Right lung (tissue), 5 donors: Measurements from ENCODE around the gene SPATA31C1. TPM values are rescaled to one million over a fixed set of nuclear protein-coding genes. Genes with fewer than 3 reads are reported as not detected.
"Not testable (repeated sequence)": the region's sequence is repeated elsewhere in the genome, so short reads cannot be mapped to it uniquely, and the experiment has no call there.

ENCODE experiments used
- DNase-seq, 2 donors: peaks; one replicate each; pipeline ENCODE4 v3.0.0-alpha.2; 2013
- polyA plus RNA-seq, 5 donors: library from polyadenylated mRNA; unstranded; fragments of 120-200 nt; gene quantifications; one replicate each; pipeline versions ENCODE4 v1.2.1 to v1.2.3, GENCODE V29; 2013; ENCODE audit warnings: inconsistent platforms in 1 of 5, low replicate concordance in 1 of 5; ENCODE audit not compliant: insufficient read length in 5 of 5, insufficient read depth in 1 of 5

Gene SPATA31C1
- polyA plus RNA-seq, 5 donors: 0.09 TPM; not detected in 4

GRCh38 chr9:87937352-87937751 lies 19.6 kb downstream of the SPATA31C1 start:
- DNase-seq: not testable (repeated sequence)

GRCh38 chr9:87937918-87938317 lies 20.2 kb downstream of the SPATA31C1 start:
- DNase-seq: not testable (repeated sequence)

GRCh38 chr9:87938336-87938735 lies 20.6 kb downstream of the SPATA31C1 start:
- DNase-seq: not testable (repeated sequence)

GRCh38 chr9:87939096-87939495 lies 21.3 kb downstream of the SPATA31C1 start:
- DNase-seq: not testable (repeated sequence)

GRCh38 chr9:87944096-87944495 lies 26.3 kb downstream of the SPATA31C1 start:
- DNase-seq: no peak

GRCh38 chr9:87944682-87945081 lies 26.9 kb downstream of the SPATA31C1 start:
- no peak for DNase-seq

GRCh38 chr9:87950296-87950695 lies 32.5 kb downstream of the SPATA31C1 start:
- DNase-seq: no peak

- DNase-seq: no peak
Observed at GRCh38 chr9:87950765-87951488, 33.2 kb downstream of the SPATA31C1 start.

- no peak for DNase-seq
Observed at GRCh38 chr9:87954230-87954629, 36.5 kb downstream of the SPATA31C1 start.

GRCh38 chr9:87957839-87958238 lies 40.1 kb downstream of the SPATA31C1 start:
- DNase-seq: no peak

GRCh38 chr9:87958591-87958990 lies 40.8 kb downstream of the SPATA31C1 start:
- DNase-seq: no peak

- no peak for DNase-seq
Observed at GRCh38 chr9:87959916-87960581, 42.3 kb downstream of the SPATA31C1 start.

GRCh38 chr9:87963770-87964169 lies 46.0 kb downstream of the SPATA31C1 start:
- no peak for DNase-seq

GRCh38 chr9:87964826-87965225 lies 47.1 kb downstream of the SPATA31C1 start:
- no peak for DNase-seq

GRCh38 chr9:87968155-87968554 lies 50.4 kb downstream of the SPATA31C1 start:
- DNase-seq: no peak

- no peak for DNase-seq
Observed at GRCh38 chr9:87970602-87971001, 52.8 kb downstream of the SPATA31C1 start.

GRCh38 chr9:87973122-87973521 lies 55.4 kb downstream of the SPATA31C1 start:
- DNase-seq: no peak

Other genes with a start within 250 kb of the SPATA31C1 start
- gene CTSL, start 191.8 kb upstream of the SPATA31C1 start, polyA plus RNA-seq: 10 to 100 TPM; 72.3 to 85.0 (median 79.3) TPM
- gene SPATA31E1, start 35.1 kb upstream of the SPATA31C1 start, polyA plus RNA-seq: under 1 TPM in 1 of 5 donors, not detected in 4; 0.05 TPM
- gene CDK20, start 56.6 kb downstream of the SPATA31C1 start, polyA plus RNA-seq: 10 to 100 TPM; 12.8 to 19.0 (median 15.8) TPM
- under 1 TPM in 3 of 5 donors, not detected in 2; 0.05 to 0.07 (median 0.07) TPM for gene SPATA31C2, start 220.5 kb downstream of the SPATA31C1 start, polyA plus RNA-seq